H1 (cell line): ENCODE results near the gene MYO16. TPM values are rescaled to one million over a fixed set of nuclear protein-coding genes. Genes with fewer than 3 reads are reported as not detected.

Source experiments
- CTCF ChIA-PET: fragments of 300-600 bp; sonication (Branson Sonifier 250); formaldehyde crosslinking; loops from one replicate; lab custom pipeline; 2021; ENCODE audit not compliant: partially characterized antibody; lab: Charles Lee
- POLR2A ChIA-PET: fragments of 300-600 bp; sonication (Branson Sonifier 250); formaldehyde crosslinking; loops from one replicate; lab custom pipeline; 2021; ENCODE audit warnings: inconsistent platforms; ENCODE audit not compliant: partially characterized antibody; lab: Charles Lee
- DNase-seq, 2 experiments: peaks; one replicate each; pipeline versions ENCODE4 v3.0.0 to v3.0.0-alpha.2; 2010 to 2022; ENCODE audit warnings: low spot score in 2 of 2, low read depth in 1 of 2, mixed read lengths in 1 of 2
- FAIRE-seq: peaks from 2 replicates; lab custom pipeline; 2011; peaks lifted over from hg19 to GRCh38; lab: Jason Lieb, UNC
- H2AFZ ChIP-seq: 2 replicates; pipeline ENCODE4 v1.8.1; 2012; ENCODE audit warnings: low read length, inconsistent platforms
- H2AK5ac ChIP-seq: 2 replicates; pipeline ENCODE4 v1.6.1; 2013; ENCODE audit warnings: low read depth, low read length
- H2BK120ac ChIP-seq: replicated peaks from 2 replicates; pipeline ENCODE3; 2013; ENCODE audit warnings: low read depth, low read length, inconsistent platforms
- H2BK12ac ChIP-seq: 2 replicates; pipeline ENCODE4 v1.6.1; 2013; ENCODE audit warnings: low read depth, low read length
- H2BK15ac ChIP-seq: 2 replicates; pipeline ENCODE4 v1.6.1; 2013; ENCODE audit warnings: low read length
- H2BK20ac ChIP-seq: 2 replicates; pipeline ENCODE4 v1.6.1; 2013; ENCODE audit warnings: low read length
- H2BK5ac ChIP-seq: 2 replicates; pipeline ENCODE4 v1.6.1; 2013; ENCODE audit warnings: low read depth, low read length
- H3K14ac ChIP-seq: 2 replicates; pipeline ENCODE4 v1.6.1; 2013; ENCODE audit warnings: inconsistent platforms; ENCODE audit not compliant: insufficient read length
- H3K18ac ChIP-seq: 2 replicates; pipeline ENCODE4 v1.6.1; 2013; ENCODE audit warnings: low read length; ENCODE audit errors: extremely low read depth
- H3K23ac ChIP-seq: 2 replicates; pipeline ENCODE4 v1.6.1; 2013; ENCODE audit warnings: inconsistent platforms; ENCODE audit not compliant: insufficient read length
- H3K23me2 ChIP-seq: 2 replicates; pipeline ENCODE4 v1.6.1; 2013; ENCODE audit warnings: low read depth, low read length
- H3K27ac ChIP-seq: 2 replicates; pipeline ENCODE4 v1.6.1; 2011; ENCODE audit warnings: low read depth, low read length, inconsistent platforms
- H3K27me3 ChIP-seq, 4 experiments: replicated peaks in 1 of 4; 1 replicate in 1 of 4; 2 replicates in 3 of 4; pipeline versions ENCODE4 v1.6.1 to v1.8.1; 2011 to 2013; ENCODE audit warnings: low read length in 3 of 4, mild to moderate bottlenecking in 3 of 4, inconsistent platforms in 2 of 4, mixed read lengths in 2 of 4, moderate library complexity in 1 of 4; ENCODE audit not compliant: control insufficient read depth in 3 of 4, insufficient read depth in 3 of 4; ENCODE audit errors: extremely low read depth in 1 of 4
- H3K36me3 ChIP-seq, 4 experiments: 2 replicates each; pipeline versions ENCODE4 v1.6.1 to v1.8.1; 2011 to 2013; ENCODE audit warnings: mild to moderate bottlenecking in 4 of 4, low read length in 3 of 4, moderate library complexity in 2 of 4, control low read depth in 1 of 4, inconsistent platforms in 1 of 4; ENCODE audit not compliant: insufficient read depth in 4 of 4, control insufficient read depth in 2 of 4
- H3K4ac ChIP-seq: replicated peaks from 2 replicates; pipeline ENCODE3; 2013; ENCODE audit warnings: low read length, low read depth, mixed read lengths, inconsistent platforms; ENCODE audit not compliant: insufficient read length
- H3K4me1 ChIP-seq, 4 experiments: replicated peaks in 1 of 4; 1 replicate in 1 of 4; 2 replicates in 3 of 4; pipeline versions ENCODE4 v1.6.1 to v1.8.1; 2011 to 2013; ENCODE audit warnings: low read length in 3 of 4, inconsistent platforms in 2 of 4, mixed read lengths in 1 of 4; ENCODE audit not compliant: insufficient read depth in 4 of 4, control insufficient read depth in 3 of 4
- H3K4me2 ChIP-seq, 2 experiments: 2 replicates each; pipeline versions ENCODE4 v1.6.1 to v1.8.1; 2011 to 2013; ENCODE audit warnings: low read depth in 2 of 2, low read length in 2 of 2, control low read depth in 1 of 2, inconsistent platforms in 1 of 2, mild to moderate bottlenecking in 1 of 2; ENCODE audit not compliant: insufficient read depth in 1 of 2
- H3K4me3 ChIP-seq, 4 experiments: fragments of 200-600, 300-600 bp in 1 of 4; sonication (generic), shearing (Covaris generic), sonication (Bioruptor Twin) in 1 of 4; 2 replicates each; pipeline versions ENCODE4 v1.5.1 to v1.8.1; 2011 to 2016; ENCODE audit warnings: low read length in 4 of 4, low read depth in 3 of 4, control low read depth in 2 of 4, inconsistent platforms in 2 of 4, mild to moderate bottlenecking in 2 of 4, mixed read lengths in 1 of 4, moderate library complexity in 1 of 4; ENCODE audit not compliant: insufficient read depth in 2 of 4; ENCODE audit errors: extremely low read depth in 1 of 4
- H3K56ac ChIP-seq: replicated peaks from 2 replicates; pipeline ENCODE3; 2013; ENCODE audit warnings: low read depth, mild to moderate bottlenecking, mixed read lengths, low read length, inconsistent platforms; ENCODE audit not compliant: insufficient read length
- H3K79me1 ChIP-seq: 2 replicates; pipeline ENCODE4 v1.6.1; 2013; ENCODE audit warnings: low read depth, low read length, control low read depth
- H3K79me2 ChIP-seq, 2 experiments: 2 replicates each; pipeline versions ENCODE4 v1.6.1 to v1.8.1; 2012 to 2013; ENCODE audit warnings: low read length in 2 of 2, mild to moderate bottlenecking in 2 of 2, inconsistent platforms in 1 of 2; ENCODE audit not compliant: insufficient read depth in 2 of 2, control insufficient read depth in 1 of 2
- H3K9ac ChIP-seq, 4 experiments: replicated peaks in 1 of 4; 1 replicate in 1 of 4; 2 replicates in 3 of 4; pipeline versions ENCODE4 v1.6.1 to v1.8.1; 2011 to 2013; ENCODE audit warnings: low read depth in 3 of 4, low read length in 3 of 4, control low read depth in 2 of 4, mild to moderate bottlenecking in 2 of 4, moderate library complexity in 2 of 4, inconsistent platforms in 1 of 4; ENCODE audit errors: extremely low read depth in 1 of 4
- H3K9me3 ChIP-seq, 2 experiments: 2 replicates each; pipeline versions ENCODE4 v1.6.1 to v1.8.1; 2012 to 2013; ENCODE audit warnings: mild to moderate bottlenecking in 2 of 2, moderate library complexity in 2 of 2, control low read depth in 1 of 2, inconsistent platforms in 1 of 2, low read depth in 1 of 2, low read length in 1 of 2, mixed read lengths in 1 of 2; ENCODE audit not compliant: insufficient read depth in 2 of 2
- H4K20me1 ChIP-seq, 2 experiments: replicated peaks in 1 of 2; 2 replicates each; pipeline versions ENCODE3 to v1.8.1; 2011 to 2013; ENCODE audit warnings: inconsistent platforms in 2 of 2, low read length in 2 of 2, mild to moderate bottlenecking in 1 of 2; ENCODE audit not compliant: insufficient read depth in 2 of 2, control insufficient read depth in 1 of 2
- H4K5ac ChIP-seq: 2 replicates; pipeline ENCODE4 v1.6.1; 2013; ENCODE audit warnings: low read length, low read depth, mixed read lengths, inconsistent platforms; ENCODE audit not compliant: insufficient read length
- H4K8ac ChIP-seq: 2 replicates; pipeline ENCODE4 v1.8.0; 2013; ENCODE audit warnings: mild to moderate bottlenecking, moderate library complexity, low read length, inconsistent platforms; ENCODE audit not compliant: insufficient read depth; ENCODE audit errors: extremely low read depth
- H4K91ac ChIP-seq: replicated peaks from 2 replicates; pipeline ENCODE3; 2013; ENCODE audit warnings: low read length, mixed read lengths, inconsistent platforms; ENCODE audit not compliant: insufficient read length
- ATF3 ChIP-seq: IDR thresholded peaks from 2 replicates; pipeline ENCODE4 v1.6.1; 2011; ENCODE audit warnings: low read depth, mild to moderate bottlenecking, low read length; ENCODE audit not compliant: insufficient read depth
- BACH1 ChIP-seq: IDR thresholded peaks from 2 replicates; pipeline ENCODE4 v1.6.1; 2012; ENCODE audit warnings: low read length, improper control_type of control experiment
- CBX8 ChIP-seq: fragments of 300-800, 300-1000 bp; sonication (generic); IDR thresholded peaks from 2 replicates; pipeline ENCODE4 v1.7.1; 2016; ENCODE audit warnings: low read depth, low read length, borderline replicate concordance
- JUN ChIP-seq: IDR thresholded peaks from 2 replicates; pipeline ENCODE4 v1.6.1; 2011; ENCODE audit warnings: low read depth, mild to moderate bottlenecking, improper control_type of control experiment, low read length
- MAFK ChIP-seq: IDR thresholded peaks from 2 replicates; pipeline ENCODE4 v1.6.1; 2012; ENCODE audit warnings: low read depth, mild to moderate bottlenecking, improper control_type of control experiment, low read length
- RXRA ChIP-seq: IDR thresholded peaks from 2 replicates; pipeline ENCODE4 v1.6.1; 2011; ENCODE audit warnings: low read depth, mild to moderate bottlenecking, low read length, moderate library complexity; ENCODE audit not compliant: insufficient read depth
- SP1 ChIP-seq: IDR thresholded peaks from 2 replicates; pipeline ENCODE4 v1.6.1; 2011; ENCODE audit warnings: low read depth, low read length
- SP2 ChIP-seq: IDR thresholded peaks from 2 replicates; pipeline ENCODE4 v1.6.1; 2012; ENCODE audit warnings: mild to moderate bottlenecking, low read length, inconsistent platforms
- SP4 ChIP-seq: IDR thresholded peaks from 2 replicates; pipeline ENCODE4 v1.6.1; 2012; ENCODE audit warnings: low read length, inconsistent platforms
- TEAD4 ChIP-seq: IDR thresholded peaks from 2 replicates; pipeline ENCODE4 v1.6.1; 2012; ENCODE audit warnings: low read depth, low read length, inconsistent platforms, mixed read lengths
- YY1 ChIP-seq: IDR thresholded peaks from 2 replicates; pipeline ENCODE4 v1.6.1; 2011; ENCODE audit warnings: low read depth, mild to moderate bottlenecking, low read length
- WGBS, 2 experiments: shearing (Covaris generic) in 1 of 2; methylation state at CpG; one replicate each; pipeline versions ENCODE4 v1.1.6 to v1.1.7; 2013 to 2015; ENCODE audit warnings: low lambda C conversion rate in 2 of 2, mixed read lengths in 2 of 2, inconsistent platforms in 1 of 2, low coverage in 1 of 2, missing lambda C conversion rate in 1 of 2; ENCODE audit not compliant: insufficient replicate concordance in 2 of 2, insufficient coverage in 1 of 2, insufficient read length in 1 of 2; ENCODE audit errors: extremely low coverage in 1 of 2, missing lambda C conversion rate in 1 of 2; 5-methylcytosine and 5-hydroxymethylcytosine counted together
- polyA plus RNA-seq, 7 experiments: library from polyadenylated mRNA; depleted of rRNA in 3 of 7; stranded (reverse) in 5 of 7; unstranded in 2 of 7; fragments of >200 nt in 5 of 7; fragments of 200-250 nt in 2 of 7; gene quantifications; 1 replicate in 5 of 7; 2 replicates in 1 of 7; 4 replicates in 1 of 7; pipeline versions ENCODE4 v1.2.1 to v1.2.3, GENCODE V29; 2011 to 2013; ENCODE audit warnings: missing spikeins in 2 of 7, mixed read lengths in 2 of 7
- total RNA-seq: library from RNA; stranded (reverse); fragmentation: NEBNext Ultra II Directional; extraction: Animal tissue kit (Norgen Biotek cat#: 25700); gene quantifications from 2 replicates; pipeline ENCODE4 v1.2.1, GENCODE V29; 2021
- TF ChIP-seq, protein P1 (sequence below): IDR thresholded peaks from 2 replicates; pipeline ENCODE4 v1.6.1; 2012; ENCODE audit warnings: low read length, inconsistent platforms

MYO16 gene
- total and polyA plus RNA-seq, 2 of the 8 experiments (the other 6 are each of a cell fraction or from before 2014, with no cell fraction given): 0.02 to 0.22 TPM

GRCh38 chr13:109152311-109152820 is 523.0 kb downstream of the MYO16 start:
- H3K23ac ChIP-seq: no peak overlapping the region
- no peak for TF ChIP-seq SP1
- no peak for TF ChIP-seq RXRA
- TF ChIP-seq JUN: no peak
- TF ChIP-seq, protein P1, sequence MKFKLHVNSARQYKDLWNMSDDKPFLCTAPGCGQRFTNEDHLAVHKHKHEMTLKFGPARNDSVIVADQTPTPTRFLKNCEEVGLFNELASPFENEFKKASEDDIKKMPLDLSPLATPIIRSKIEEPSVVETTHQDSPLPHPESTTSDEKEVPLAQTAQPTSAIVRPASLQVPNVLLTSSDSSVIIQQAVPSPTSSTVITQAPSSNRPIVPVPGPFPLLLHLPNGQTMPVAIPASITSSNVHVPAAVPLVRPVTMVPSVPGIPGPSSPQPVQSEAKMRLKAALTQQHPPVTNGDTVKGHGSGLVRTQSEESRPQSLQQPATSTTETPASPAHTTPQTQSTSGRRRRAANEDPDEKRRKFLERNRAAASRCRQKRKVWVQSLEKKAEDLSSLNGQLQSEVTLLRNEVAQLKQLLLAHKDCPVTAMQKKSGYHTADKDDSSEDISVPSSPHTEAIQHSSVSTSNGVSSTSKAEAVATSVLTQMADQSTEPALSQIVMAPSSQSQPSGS: no peak
- no peak for TF ChIP-seq ATF3
- no peak for TF ChIP-seq YY1
- no peak for TF ChIP-seq SP2
- TF ChIP-seq MAFK: no peak
- TF ChIP-seq CBX8: no peak
- TF ChIP-seq TEAD4: no peak
- no peak for TF ChIP-seq BACH1
- TF ChIP-seq SP4: no peak

More at GRCh38 chr13:109152311-109152820, 523.0 kb downstream of the MYO16 start:
- Histone ChIP-seq H4K5ac (no peak overlapping the region), H3K23me2 (no peaks in the 10 kb centered on the region), H3K4me2 (no peak overlapping the region), H2AK5ac (no peak overlapping the region), H3K27ac (no peak overlapping the region), H4K20me1 (no peaks in the 10 kb centered on the region), H3K4me3 (no peak overlapping the region), H3K9ac (no peak overlapping the region), H3K14ac (no peak overlapping the region), H2BK12ac (no peak overlapping the region), H3K18ac (no peak overlapping the region), H3K79me1 (no peaks in the 10 kb centered on the region), H3K9me3 (no peaks in the 10 kb centered on the region), H2BK15ac (no peak overlapping the region), H2BK20ac (no peak overlapping the region), H2BK120ac (no peak overlapping the region), H4K91ac (no peak overlapping the region), H3K4me1 (peaks cover 1 to 3% (median 2%) of the 10 kb centered on the region in 4 experiments; a peak in 5 of 7 replicates), H2BK5ac (no peak overlapping the region), H3K36me3 (no peaks in the 10 kb centered on the region), H3K56ac (no peak overlapping the region), H3K79me2 (no peaks in the 10 kb centered on the region), H4K8ac (no peak overlapping the region), H3K4ac (no peak overlapping the region), H3K27me3 (peaks cover 0 to 1% (median 0%) of the 10 kb centered on the region in 4 experiments; a peak in 1 of 7 replicates), H2AFZ (no peak overlapping the region)
- DNase-seq: no peak
- POLR2A ChIA-PET: no interaction called here
- no peak for FAIRE-seq
- 89% methylated on average over 9 of the region's 9 CpGs; no CpG with 5 or more reads in 1 of the 2 experiments for WGBS, 2 experiments
- CTCF ChIA-PET: interaction anchor here (0.5 to 1.6 kb wide), 6 partner anchors 12 to 1006 kb away, joined by 3 to 6 read pairs (median 4); no protein-coding TSS in a partner anchor
